ENCODE data around the gene SERP2. TPM values are rescaled to one million over a fixed set of nuclear protein-coding genes. Genes with fewer than 3 reads are reported as not detected.

SERP2 gene
- total RNA-seq, 1 experiment from 2014 or later = not detected

DNA sequence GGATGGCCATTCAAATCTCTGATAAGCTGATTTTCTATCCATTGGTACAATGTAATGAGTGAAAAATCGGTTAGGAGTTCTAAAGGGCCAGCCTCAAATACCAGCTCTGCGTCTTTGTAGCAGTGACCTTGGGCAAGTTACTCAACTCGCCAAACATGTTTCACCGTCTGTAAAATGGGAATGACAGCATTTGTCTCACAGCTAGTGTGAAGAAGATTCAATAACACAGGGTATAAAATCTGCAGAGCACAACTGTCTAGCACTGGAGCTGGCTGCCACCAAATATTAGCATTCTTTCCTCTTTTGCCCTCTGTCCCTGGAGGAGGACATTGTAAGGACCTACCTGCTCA, 22.1 kb upstream of the SERP2 start:
- no peak for TF ChIP-seq CTCF (IDR thresholded peaks at IDR 0.05; ENCODE audit: unreplicated experiment)
- CTCF ChIA-PET = no interaction called here
- BruUV-seq (replicated peaks) = no TSS peak
- Mint-ChIP-seq H3K36me3 (ENCODE audit: insufficient read depth, unreplicated experiment) (no peaks in the 10 kb centered on the region), H3K9me3 (ENCODE audit: low read depth, unreplicated experiment) (no peaks in the 10 kb centered on the region), H3K4me1 (ENCODE audit: low read depth, unreplicated experiment) (peaks cover 7% of the 10 kb centered on the region), H3K4me3 (ENCODE audit: low read depth, unreplicated experiment) (no peak overlapping the region), H3K27me3 (ENCODE audit: unreplicated experiment) (no peaks in the 10 kb centered on the region), H3K27ac (ENCODE audit: unreplicated experiment) (no peak overlapping the region)
- intact Hi-C loops (cut with micrococcal nuclease; ENCODE audit: unreplicated experiment) = no loop called here
- no peak for DNase-seq

- no peak for DNase-seq
- Mint-ChIP-seq H3K36me3 (ENCODE audit: insufficient read depth, unreplicated experiment) (no peaks in the 10 kb centered on the region), H3K27me3 (ENCODE audit: unreplicated experiment) (no peaks in the 10 kb centered on the region), H3K27ac (ENCODE audit: unreplicated experiment) (no peak overlapping the region), H3K4me1 (ENCODE audit: low read depth, unreplicated experiment) (peaks cover 7% of the 10 kb centered on the region), H3K9me3 (ENCODE audit: low read depth, unreplicated experiment) (no peaks in the 10 kb centered on the region), H3K4me3 (ENCODE audit: low read depth, unreplicated experiment) (no peak overlapping the region)
- no TSS peak for BruUV-seq (replicated peaks)
- no peak for TF ChIP-seq CTCF (IDR thresholded peaks at IDR 0.05; ENCODE audit: unreplicated experiment)
- intact Hi-C loops (cut with micrococcal nuclease; ENCODE audit: unreplicated experiment) = no loop called here
- CTCF ChIA-PET = no interaction called here
These were observed 21.4 kb upstream of the SERP2 start for GRCh38 chr13:44352202-44352601.

- H3K9me3 Mint-ChIP-seq (ENCODE audit: low read depth, unreplicated experiment) = no peaks in the 10 kb centered on the region
- CTCF ChIA-PET = no interaction called here
- intact Hi-C loops (cut with micrococcal nuclease; ENCODE audit: unreplicated experiment) = no loop called here
These were observed 21.0 kb upstream of the SERP2 start for GRCh38 chr13:44352671-44353070.

DNA sequence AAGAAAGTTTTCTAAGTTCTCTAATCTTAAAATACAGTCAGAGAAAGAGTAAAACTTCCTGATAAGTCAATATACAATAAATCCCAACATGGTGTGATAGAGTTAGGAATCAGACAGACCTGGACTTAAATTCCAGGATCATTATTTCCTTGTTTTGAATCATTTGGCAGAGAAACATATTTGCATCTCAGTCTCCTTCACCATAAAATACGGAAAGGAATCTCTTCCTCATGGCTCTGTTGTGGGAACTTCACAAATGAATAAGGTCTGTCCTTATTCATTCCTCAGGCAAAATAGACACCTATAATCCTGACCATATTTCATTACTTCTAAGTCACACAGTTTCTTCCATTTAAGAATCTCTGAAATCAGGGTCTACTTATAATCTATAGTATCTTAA, 19.3 kb upstream of the SERP2 start:
- DNase-seq = no peak
- CTCF ChIA-PET = no interaction called here
- Mint-ChIP-seq H3K36me3 (ENCODE audit: insufficient read depth, unreplicated experiment) (no peaks in the 10 kb centered on the region), H3K27me3 (ENCODE audit: unreplicated experiment) (no peaks in the 10 kb centered on the region), H3K27ac (ENCODE audit: unreplicated experiment) (no peak overlapping the region), H3K4me1 (ENCODE audit: low read depth, unreplicated experiment) (peaks cover 15% of the 10 kb centered on the region), H3K9me3 (ENCODE audit: low read depth, unreplicated experiment) (peaks cover 3% of the 10 kb centered on the region), H3K4me3 (ENCODE audit: low read depth, unreplicated experiment) (no peak overlapping the region)
- no peak for TF ChIP-seq CTCF (IDR thresholded peaks at IDR 0.05; ENCODE audit: unreplicated experiment)
- intact Hi-C loops (cut with micrococcal nuclease; ENCODE audit: unreplicated experiment) = no loop called here
- BruUV-seq (replicated peaks) = no TSS peak

More at GRCh38 chr13:44352671-44353070, 21.0 kb upstream of the SERP2 start:
- Mint-ChIP-seq H3K27ac (ENCODE audit: unreplicated experiment) (no peak overlapping the region), H3K4me1 (ENCODE audit: low read depth, unreplicated experiment) (peaks cover 9% of the 10 kb centered on the region), H3K27me3 (ENCODE audit: unreplicated experiment) (no peaks in the 10 kb centered on the region), H3K36me3 (ENCODE audit: insufficient read depth, unreplicated experiment) (no peaks in the 10 kb centered on the region), H3K4me3 (ENCODE audit: low read depth, unreplicated experiment) (no peak overlapping the region)
- no peak for DNase-seq
- BruUV-seq (replicated peaks) = no TSS peak
- TF ChIP-seq CTCF (IDR thresholded peaks at IDR 0.05; ENCODE audit: unreplicated experiment) = no peak
